K562 (cell line): ENCODE results near the gene ATXN7L1. TPM values are rescaled to one million over a fixed set of nuclear protein-coding genes. Genes with fewer than 3 reads are reported as not detected.
A peak's percentile ranks its signal among the peaks of the same experiment; 100 is the strongest.

ENCODE experiments used
- ATAC-seq: fragments of 200-7000 bp; cut with Tn5 transposase; 3 replicates; pipeline ENCODE4 v1.9.1; 2020; ENCODE audit warnings: moderate library complexity
- BruUV-seq: library from RNA; stranded (reverse); fragments of 400-500 nt; replicated peaks from 2 replicates; lab custom pipeline; 2021; lab: Mats Ljungman, UMichigan
- CTCF ChIA-PET: fragments of 300-600 bp; formaldehyde crosslinking; extraction: SDS; loops from one replicate; lab custom pipeline; 2021; ENCODE audit warnings: low intra/inter-chr PET ratio; lab: Yijun Ruan, JAX
- POLR2A ChIA-PET: fragments of 300-600, 350-650 bp; sonication (Branson Sonifier 250); formaldehyde crosslinking; extraction: SDS; loops from one replicate; lab custom pipeline; 2021; ENCODE audit warnings: antibody characterized with exemption, inconsistent platforms; lab: Yijun Ruan, JAX
- DNase-seq, 4 experiments: peaks; one replicate each; pipeline versions ENCODE4 v3.0.0 to v3.0.0-alpha.2; 2011 to 2018; ENCODE audit warnings: low spot score in 3 of 4, mixed read lengths in 3 of 4; ENCODE audit errors: extremely low read depth in 1 of 4
- FAIRE-seq: peaks from 2 replicates; lab custom pipeline; 2011; peaks lifted over from hg19 to GRCh38; lab: Jason Lieb, UNC
- H2AFZ ChIP-seq: 2 replicates; pipeline ENCODE4 v1.6.0; 2011; ENCODE audit warnings: low read depth, low read length, control low read depth, inconsistent platforms
- H3K27ac ChIP-seq: fragments of 200-600 bp; 3 replicates; pipeline ENCODE4 v1.8.0; 2011; ENCODE audit warnings: low read depth, mild to moderate bottlenecking, control low read depth, inconsistent platforms, low read length, moderate library complexity, mixed read lengths; ENCODE audit errors: extremely low read depth
- H3K27me3 ChIP-seq, 2 experiments: fragments of 300-600 bp in 1 of 2; 2 replicates in 1 of 2; 3 replicates in 1 of 2; pipeline versions ENCODE4 v1.6.0 to v1.8.0; 2011; ENCODE audit warnings: inconsistent platforms in 2 of 2, low read length in 2 of 2, mild to moderate bottlenecking in 1 of 2, mixed read lengths in 1 of 2, moderate library complexity in 1 of 2; ENCODE audit not compliant: control insufficient read depth in 2 of 2, insufficient read depth in 2 of 2
- H3K36me3 ChIP-seq: fragments of 300-600 bp; 3 replicates; pipeline ENCODE4 v1.8.0; 2011; ENCODE audit warnings: mild to moderate bottlenecking, low read length, inconsistent platforms; ENCODE audit not compliant: control insufficient read depth, insufficient read depth
- H3K4me1 ChIP-seq, 2 experiments: fragments of 200-600 bp in 1 of 2; replicated peaks in 1 of 2; 2 replicates in 1 of 2; 3 replicates in 1 of 2; pipeline versions ENCODE4 v1.5.1 to v1.8.0; 2011; ENCODE audit warnings: inconsistent platforms in 2 of 2, low read length in 2 of 2, mild to moderate bottlenecking in 1 of 2, mixed read lengths in 1 of 2, moderate library complexity in 1 of 2; ENCODE audit not compliant: control insufficient read depth in 2 of 2, insufficient read depth in 2 of 2
- H3K4me2 ChIP-seq: 2 replicates; pipeline ENCODE4 v1.6.1; 2011; ENCODE audit warnings: low read length, control low read depth, inconsistent platforms, mixed read lengths; ENCODE audit not compliant: insufficient read depth
- H3K4me3 ChIP-seq: fragments of 200-600 bp; sonication (generic), shearing (Covaris generic); 2 replicates; pipeline ENCODE4 v1.5.1; 2016; ENCODE audit warnings: control low read depth, inconsistent platforms
- H3K79me2 ChIP-seq: fragments of 200-600 bp; 3 replicates; pipeline ENCODE4 v1.8.0; 2011; ENCODE audit warnings: low read length, inconsistent platforms; ENCODE audit not compliant: control insufficient read depth, insufficient read depth
- H3K9ac ChIP-seq, 2 experiments: 2 replicates each; pipeline versions ENCODE4 v1.6.0 to v1.6.1; 2011; ENCODE audit warnings: low read depth in 2 of 2, low read length in 2 of 2, control low read depth in 1 of 2, inconsistent platforms in 1 of 2, mild to moderate bottlenecking in 1 of 2, mixed read lengths in 1 of 2; ENCODE audit not compliant: insufficient read depth in 1 of 2
- H3K9me1 ChIP-seq: one replicate; pipeline ENCODE4 v1.6.0; 2011; ENCODE audit warnings: inconsistent platforms, mild to moderate bottlenecking, low read length, moderate library complexity; ENCODE audit not compliant: control insufficient read depth, insufficient read depth
- H3K9me3 ChIP-seq: replicated peaks from 2 replicates; pipeline ENCODE4 v1.5.1; 2011; ENCODE audit warnings: low read depth, low read length, inconsistent platforms; ENCODE audit not compliant: control insufficient read depth, insufficient read depth
- H4K20me1 ChIP-seq: replicated peaks from 2 replicates; pipeline ENCODE4 v1.6.1; 2011; ENCODE audit warnings: low read length, inconsistent platforms, mixed read lengths; ENCODE audit not compliant: control insufficient read depth, insufficient read depth
- HDAC1 ChIP-seq, 2 experiments: fragments of 450-650 bp; IDR thresholded peaks; 2 replicates each; pipeline ENCODE4 v1.6.1; 2016 to 2017; ENCODE audit warnings: inconsistent platforms in 1 of 2, mild to moderate bottlenecking in 1 of 2, moderate library complexity in 1 of 2
- RAD51 ChIP-seq: fragments of 450-650 bp; IDR thresholded peaks from 2 replicates; pipeline ENCODE4 v1.7.1; 2016; ENCODE audit warnings: low read depth, mild to moderate bottlenecking, borderline replicate concordance
- RBM14 ChIP-seq: fragments of 200-400 bp; formaldehyde crosslinking; IDR thresholded peaks from 2 replicates; pipeline ENCODE4 v1.6.1; 2018; ENCODE audit warnings: low read depth, mild to moderate bottlenecking, low read length, moderate library complexity, borderline replicate concordance; ENCODE audit not compliant: insufficient read depth
- ZBTB7A ChIP-seq: IDR thresholded peaks from 2 replicates; pipeline ENCODE4 v1.6.1; 2011; ENCODE audit warnings: low read depth, mild to moderate bottlenecking, low read length, moderate library complexity, borderline replicate concordance; ENCODE audit not compliant: control insufficient read depth
- WGBS: fragments of 100-300 bp; shearing (Covaris generic); methylation state at CpG from one replicate; pipeline ENCODE4 v1.1.6; 2016; ENCODE audit warnings: low coverage, mixed read lengths; ENCODE audit not compliant: insufficient coverage; ENCODE audit errors: missing lambda C conversion rate; 5-methylcytosine and 5-hydroxymethylcytosine counted together
- in situ Hi-C: fragments of 300-500 bp; cut with MboI; formaldehyde crosslinking; loops from 4 replicates; pipeline ENCODE4 v1.15.0; 2018; ENCODE audit warnings: inconsistent platforms, mixed read lengths
- intact Hi-C: fragments of 100-400 bp; cut with micrococcal nuclease; formaldehyde crosslinking; loops from 2 replicates; pipeline ENCODE4 v1.14.2; 2022
- polyA plus RNA-seq, 8 experiments: library from polyadenylated mRNA; depleted of rRNA in 4 of 8; stranded (reverse) in 5 of 8; unstranded in 3 of 8; fragments of >200 nt; fragmentation: Nextera tagmentation in 2 of 8; fragmentation: Illumina TruSeq in 1 of 8; extraction: Ambion mirVana in 2 of 8; extraction: Trizol in 1 of 8; gene quantifications; 2 replicates each; pipeline versions ENCODE4 v1.2.1 to v1.2.3, GENCODE V29; 2011 to 2014; ENCODE audit warnings: inconsistent platforms in 1 of 8, missing spikeins in 1 of 8
- total RNA-seq, 7 experiments: library from RNA; depleted of rRNA in 6 of 7; stranded (reverse); fragments of >200 nt in 6 of 7; fragmentation: Illumina TruSeq in 2 of 7; extraction: Trizol in 2 of 7; gene quantifications; 2 replicates each; pipeline versions ENCODE4 v1.2.1 to v1.2.3, GENCODE V29; 2011 to 2021; ENCODE audit warnings: low replicate concordance in 1 of 7
- TF ChIP-seq, protein P1 (sequence below), 3 experiments: fragments of 200-800 bp in 1 of 3; fragments of 250-450 bp in 1 of 3; fragments of 450-650 bp in 1 of 3; sonication (Bioruptor Pico) in 1 of 3; sonication (Bioruptor generic) in 1 of 3; formaldehyde crosslinking in 1 of 3; IDR thresholded peaks; 2 replicates each; pipeline versions ENCODE4 v1.6.1 to v1.8.0; 2016 to 2022; ENCODE audit warnings: mild to moderate bottlenecking in 2 of 3, missing genetic modification characterization in 2 of 3, missing compliant biosample characterization in 1 of 3, moderate library complexity in 1 of 3
- TF ChIP-seq, protein P2 (sequence below): fragments of 200-800 bp; sonication (Bioruptor generic); IDR thresholded peaks from 2 replicates; pipeline ENCODE4 v1.6.1; 2017; ENCODE audit warnings: missing genetic modification characterization, missing compliant biosample characterization
- TF ChIP-seq, protein P3 (sequence below): fragments of 450-650 bp; IDR thresholded peaks from 2 replicates; pipeline ENCODE4 v1.6.1; 2017; ENCODE audit warnings: antibody characterized with exemption, mild to moderate bottlenecking
- TF ChIP-seq, protein P4 (sequence below): fragments of 450-650 bp; IDR thresholded peaks from 2 replicates; pipeline ENCODE4 v1.6.1; 2016; ENCODE audit warnings: borderline replicate concordance

Gene ATXN7L1
- total and polyA plus RNA-seq, 9 of the 15 experiments (the other 6 are each of a cell fraction or from before 2014, with no cell fraction given): 6.6 to 13.7 (median 10.7) TPM

DNA sequence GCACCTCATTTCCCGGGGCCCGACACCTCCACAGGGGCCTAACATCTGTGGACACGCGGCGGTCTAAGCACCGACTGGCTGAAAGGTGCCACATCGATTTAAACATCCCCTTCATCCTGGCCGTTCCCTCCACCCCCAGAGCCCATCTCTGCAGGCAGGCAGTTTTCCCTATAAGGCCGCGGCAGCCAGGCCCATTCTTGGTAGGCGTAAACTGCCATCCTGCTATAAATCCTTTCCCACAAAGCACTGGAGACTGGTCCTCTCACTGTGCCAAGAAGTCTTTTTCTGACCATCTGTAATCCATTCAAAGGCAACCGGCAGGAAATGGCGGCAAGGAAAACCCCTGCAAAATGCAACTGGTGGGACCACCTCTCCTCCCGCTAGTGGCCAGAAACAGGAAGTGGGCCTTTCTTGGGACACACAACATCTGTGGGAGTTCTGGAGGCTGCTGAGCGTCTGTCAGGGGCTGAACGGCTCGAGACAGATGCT, 22.4 kb downstream of the ATXN7L1 start:
- Histone ChIP-seq H3K9ac (no peak overlapping the region), H3K36me3 (no peaks in the 10 kb centered on the region), H2AFZ (no peak overlapping the region), H3K27ac (no peak overlapping the region), H3K27me3 (peaks cover 0 to 6% of the 10 kb centered on the region in 2 experiments; a peak in 2 of 5 replicates), H3K4me3 (no peak overlapping the region), H3K9me1 (no peaks in the 10 kb centered on the region), H4K20me1 (peaks cover 35% of the 10 kb centered on the region), H3K9me3 (no peaks in the 10 kb centered on the region), H3K4me1 (no peaks in the 10 kb centered on the region), H3K4me2 (no peak overlapping the region), H3K79me2 (no peaks in the 10 kb centered on the region)
- no peak for DNase-seq
- CTCF ChIA-PET: interaction anchor here (0.6 kb wide), 1 partner anchor 194 kb away, joined by 3 read pairs; no protein-coding TSS in a partner anchor
- in situ Hi-C loops: no loop called here
- POLR2A ChIA-PET: interaction anchor here (0.7 to 2.1 kb wide), 2 partner anchors 10 to 23 kb away, joined by 3 to 7 read pairs; partner anchors contain the start of gene ATXN7L1
- 45% methylated on average over 17 of the region's 17 CpGs for WGBS
- FAIRE-seq: no peak
- no peak; the same call in 2 of the 3 replicates for ATAC-seq
- BruUV-seq: no TSS peak
- intact Hi-C loops: no loop called here
- no peak for TF ChIP-seq RBM14
- TF ChIP-seq, protein P1, sequence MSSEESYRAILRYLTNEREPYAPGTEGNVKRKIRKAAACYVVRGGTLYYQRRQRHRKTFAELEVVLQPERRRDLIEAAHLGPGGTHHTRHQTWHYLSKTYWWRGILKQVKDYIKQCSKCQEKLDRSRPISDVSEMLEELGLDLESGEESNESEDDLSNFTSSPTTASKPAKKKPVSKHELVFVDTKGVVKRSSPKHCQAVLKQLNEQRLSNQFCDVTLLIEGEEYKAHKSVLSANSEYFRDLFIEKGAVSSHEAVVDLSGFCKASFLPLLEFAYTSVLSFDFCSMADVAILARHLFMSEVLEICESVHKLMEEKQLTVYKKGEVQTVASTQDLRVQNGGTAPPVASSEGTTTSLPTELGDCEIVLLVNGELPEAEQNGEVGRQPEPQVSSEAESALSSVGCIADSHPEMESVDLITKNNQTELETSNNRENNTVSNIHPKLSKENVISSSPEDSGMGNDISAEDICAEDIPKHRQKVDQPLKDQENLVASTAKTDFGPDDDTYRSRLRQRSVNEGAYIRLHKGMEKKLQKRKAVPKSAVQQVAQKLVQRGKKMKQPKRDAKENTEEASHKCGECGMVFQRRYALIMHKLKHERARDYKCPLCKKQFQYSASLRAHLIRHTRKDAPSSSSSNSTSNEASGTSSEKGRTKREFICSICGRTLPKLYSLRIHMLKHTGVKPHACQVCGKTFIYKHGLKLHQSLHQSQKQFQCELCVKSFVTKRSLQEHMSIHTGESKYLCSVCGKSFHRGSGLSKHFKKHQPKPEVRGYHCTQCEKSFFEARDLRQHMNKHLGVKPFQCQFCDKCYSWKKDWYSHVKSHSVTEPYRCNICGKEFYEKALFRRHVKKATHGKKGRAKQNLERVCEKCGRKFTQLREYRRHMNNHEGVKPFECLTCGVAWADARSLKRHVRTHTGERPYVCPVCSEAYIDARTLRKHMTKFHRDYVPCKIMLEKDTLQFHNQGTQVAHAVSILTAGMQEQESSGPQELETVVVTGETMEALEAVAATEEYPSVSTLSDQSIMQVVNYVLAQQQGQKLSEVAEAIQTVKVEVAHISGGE (CRISPR knock-in tag; IDR thresholded peaks at IDR 0.05): no peak
- TF ChIP-seq HDAC1 (IDR thresholded peaks at IDR 0.05): no peak
- TF ChIP-seq, protein P2, sequence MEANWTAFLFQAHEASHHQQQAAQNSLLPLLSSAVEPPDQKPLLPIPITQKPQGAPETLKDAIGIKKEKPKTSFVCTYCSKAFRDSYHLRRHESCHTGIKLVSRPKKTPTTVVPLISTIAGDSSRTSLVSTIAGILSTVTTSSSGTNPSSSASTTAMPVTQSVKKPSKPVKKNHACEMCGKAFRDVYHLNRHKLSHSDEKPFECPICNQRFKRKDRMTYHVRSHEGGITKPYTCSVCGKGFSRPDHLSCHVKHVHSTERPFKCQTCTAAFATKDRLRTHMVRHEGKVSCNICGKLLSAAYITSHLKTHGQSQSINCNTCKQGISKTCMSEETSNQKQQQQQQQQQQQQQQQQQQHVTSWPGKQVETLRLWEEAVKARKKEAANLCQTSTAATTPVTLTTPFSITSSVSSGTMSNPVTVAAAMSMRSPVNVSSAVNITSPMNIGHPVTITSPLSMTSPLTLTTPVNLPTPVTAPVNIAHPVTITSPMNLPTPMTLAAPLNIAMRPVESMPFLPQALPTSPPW (CRISPR knock-in tag): no peak
- TF ChIP-seq, protein P3, sequence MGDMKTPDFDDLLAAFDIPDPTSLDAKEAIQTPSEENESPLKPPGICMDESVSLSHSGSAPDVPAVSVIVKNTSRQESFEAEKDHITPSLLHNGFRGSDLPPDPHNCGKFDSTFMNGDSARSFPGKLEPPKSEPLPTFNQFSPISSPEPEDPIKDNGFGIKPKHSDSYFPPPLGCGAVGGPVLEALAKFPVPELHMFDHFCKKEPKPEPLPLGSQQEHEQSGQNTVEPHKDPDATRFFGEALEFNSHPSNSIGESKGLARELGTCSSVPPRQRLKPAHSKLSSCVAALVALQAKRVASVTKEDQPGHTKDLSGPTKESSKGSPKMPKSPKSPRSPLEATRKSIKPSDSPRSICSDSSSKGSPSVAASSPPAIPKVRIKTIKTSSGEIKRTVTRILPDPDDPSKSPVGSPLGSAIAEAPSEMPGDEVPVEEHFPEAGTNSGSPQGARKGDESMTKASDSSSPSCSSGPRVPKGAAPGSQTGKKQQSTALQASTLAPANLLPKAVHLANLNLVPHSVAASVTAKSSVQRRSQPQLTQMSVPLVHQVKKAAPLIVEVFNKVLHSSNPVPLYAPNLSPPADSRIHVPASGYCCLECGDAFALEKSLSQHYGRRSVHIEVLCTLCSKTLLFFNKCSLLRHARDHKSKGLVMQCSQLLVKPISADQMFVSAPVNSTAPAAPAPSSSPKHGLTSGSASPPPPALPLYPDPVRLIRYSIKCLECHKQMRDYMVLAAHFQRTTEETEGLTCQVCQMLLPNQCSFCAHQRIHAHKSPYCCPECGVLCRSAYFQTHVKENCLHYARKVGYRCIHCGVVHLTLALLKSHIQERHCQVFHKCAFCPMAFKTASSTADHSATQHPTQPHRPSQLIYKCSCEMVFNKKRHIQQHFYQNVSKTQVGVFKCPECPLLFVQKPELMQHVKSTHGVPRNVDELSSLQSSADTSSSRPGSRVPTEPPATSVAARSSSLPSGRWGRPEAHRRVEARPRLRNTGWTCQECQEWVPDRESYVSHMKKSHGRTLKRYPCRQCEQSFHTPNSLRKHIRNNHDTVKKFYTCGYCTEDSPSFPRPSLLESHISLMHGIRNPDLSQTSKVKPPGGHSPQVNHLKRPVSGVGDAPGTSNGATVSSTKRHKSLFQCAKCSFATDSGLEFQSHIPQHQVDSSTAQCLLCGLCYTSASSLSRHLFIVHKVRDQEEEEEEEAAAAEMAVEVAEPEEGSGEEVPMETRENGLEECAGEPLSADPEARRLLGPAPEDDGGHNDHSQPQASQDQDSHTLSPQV: no peak
- TF ChIP-seq ZBTB7A: peak; percentile 39; the same call in 1 of the 2 replicates
- TF ChIP-seq RAD51: no peak
- TF ChIP-seq, protein P4, sequence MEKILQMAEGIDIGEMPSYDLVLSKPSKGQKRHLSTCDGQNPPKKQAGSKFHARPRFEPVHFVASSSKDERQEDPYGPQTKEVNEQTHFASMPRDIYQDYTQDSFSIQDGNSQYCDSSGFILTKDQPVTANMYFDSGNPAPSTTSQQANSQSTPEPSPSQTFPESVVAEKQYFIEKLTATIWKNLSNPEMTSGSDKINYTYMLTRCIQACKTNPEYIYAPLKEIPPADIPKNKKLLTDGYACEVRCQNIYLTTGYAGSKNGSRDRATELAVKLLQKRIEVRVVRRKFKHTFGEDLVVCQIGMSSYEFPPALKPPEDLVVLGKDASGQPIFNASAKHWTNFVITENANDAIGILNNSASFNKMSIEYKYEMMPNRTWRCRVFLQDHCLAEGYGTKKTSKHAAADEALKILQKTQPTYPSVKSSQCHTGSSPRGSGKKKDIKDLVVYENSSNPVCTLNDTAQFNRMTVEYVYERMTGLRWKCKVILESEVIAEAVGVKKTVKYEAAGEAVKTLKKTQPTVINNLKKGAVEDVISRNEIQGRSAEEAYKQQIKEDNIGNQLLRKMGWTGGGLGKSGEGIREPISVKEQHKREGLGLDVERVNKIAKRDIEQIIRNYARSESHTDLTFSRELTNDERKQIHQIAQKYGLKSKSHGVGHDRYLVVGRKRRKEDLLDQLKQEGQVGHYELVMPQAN: no peak
